ENCODE data around the gene SLC8B1. TPM values are rescaled to one million over a fixed set of nuclear protein-coding genes. Genes with fewer than 3 reads are reported as not detected.

SLC8B1 gene
- polyA plus RNA-seq: 1.1 TPM in 2 replicates
- 0.58 and 1.2 TPM in 2 replicates for polyA minus RNA-seq

DNA sequence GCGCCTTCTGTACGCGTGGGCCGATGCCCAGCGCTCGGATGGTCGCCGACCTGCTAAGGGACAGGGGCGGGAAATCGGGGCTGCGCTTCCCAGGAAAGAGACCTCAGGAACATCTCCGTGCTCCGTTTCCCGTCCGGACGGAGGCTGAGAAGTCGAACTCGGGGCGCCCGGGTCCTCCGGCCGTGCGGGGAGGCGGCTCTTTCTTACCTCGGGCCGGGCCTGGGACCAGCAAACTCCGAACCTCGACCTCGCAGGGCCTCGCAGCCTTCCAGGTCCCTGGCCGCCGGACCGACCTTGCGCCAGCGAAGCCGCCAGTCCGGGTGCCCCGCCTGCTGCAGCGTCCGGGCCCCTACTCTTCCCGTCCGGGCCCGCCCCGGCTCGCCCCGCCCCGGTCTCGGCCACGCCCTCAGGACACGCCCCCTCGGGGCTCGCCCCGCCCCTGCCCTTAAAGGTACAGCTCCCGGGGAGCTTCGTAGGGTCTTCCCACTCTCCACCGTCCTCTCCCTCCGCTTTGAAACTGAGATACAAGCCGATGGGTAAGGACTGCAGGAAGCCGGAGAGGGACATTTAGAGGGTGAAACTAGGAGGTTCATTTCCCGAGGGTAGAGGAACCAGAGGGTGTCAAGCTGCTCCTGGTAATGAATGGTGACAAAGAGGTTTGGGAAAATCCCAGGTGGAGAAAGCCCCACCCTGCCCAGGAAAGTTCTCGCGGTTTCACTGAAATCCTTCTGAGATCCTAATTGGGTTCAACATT is at the start of gene SLC8B1:
SLC8B1 (minus strand) TSS at position 324 of the 754 bp plus-strand sequence. CDS start 2,231 bp downstream, outside the sequence.
- no peak within 1 kb of the TSS for H2AFZ ChIP-seq (ENCODE audit: low read depth, low read length)
- H3K79me2 ChIP-seq (replicated peaks; ENCODE audit: insufficient read depth, low read length): no peaks in the 10 kb centered on the region
- H3K4me3 ChIP-seq (ENCODE audit: low read length): peak within 1 kb of the TSS; percentile 66
- no peaks in the 10 kb centered on the region for H3K36me3 ChIP-seq (ENCODE audit: insufficient read depth, low read length)
- H3F3A ChIP-seq (ENCODE audit: insufficient read depth, low read length, poor library complexity, severe bottlenecking): no peaks in the 10 kb centered on the region
- no peaks in the 10 kb centered on the region for H4K20me1 ChIP-seq (ENCODE audit: insufficient read depth)
- no peak for TF ChIP-seq POLR2AphosphoS5 (IDR thresholded peaks at IDR 0.05)
- no peak for TF ChIP-seq MXI1 (conservative IDR thresholded peaks at IDR 0.05; ENCODE audit: poor library complexity, severe bottlenecking)
- no peak for TF ChIP-seq REST (IDR thresholded peaks at IDR 0.05; ENCODE audit: borderline replicate concordance)
- TF ChIP-seq EP300 (conservative IDR thresholded peaks at IDR 0.05; ENCODE audit: poor library complexity, severe bottlenecking): no peak
- TF ChIP-seq RAD21 (conservative IDR thresholded peaks at IDR 0.05): no peak
- no peak for TF ChIP-seq SMC3 (conservative IDR thresholded peaks at IDR 0.05; ENCODE audit: poor library complexity)
- TF ChIP-seq, protein P1, sequence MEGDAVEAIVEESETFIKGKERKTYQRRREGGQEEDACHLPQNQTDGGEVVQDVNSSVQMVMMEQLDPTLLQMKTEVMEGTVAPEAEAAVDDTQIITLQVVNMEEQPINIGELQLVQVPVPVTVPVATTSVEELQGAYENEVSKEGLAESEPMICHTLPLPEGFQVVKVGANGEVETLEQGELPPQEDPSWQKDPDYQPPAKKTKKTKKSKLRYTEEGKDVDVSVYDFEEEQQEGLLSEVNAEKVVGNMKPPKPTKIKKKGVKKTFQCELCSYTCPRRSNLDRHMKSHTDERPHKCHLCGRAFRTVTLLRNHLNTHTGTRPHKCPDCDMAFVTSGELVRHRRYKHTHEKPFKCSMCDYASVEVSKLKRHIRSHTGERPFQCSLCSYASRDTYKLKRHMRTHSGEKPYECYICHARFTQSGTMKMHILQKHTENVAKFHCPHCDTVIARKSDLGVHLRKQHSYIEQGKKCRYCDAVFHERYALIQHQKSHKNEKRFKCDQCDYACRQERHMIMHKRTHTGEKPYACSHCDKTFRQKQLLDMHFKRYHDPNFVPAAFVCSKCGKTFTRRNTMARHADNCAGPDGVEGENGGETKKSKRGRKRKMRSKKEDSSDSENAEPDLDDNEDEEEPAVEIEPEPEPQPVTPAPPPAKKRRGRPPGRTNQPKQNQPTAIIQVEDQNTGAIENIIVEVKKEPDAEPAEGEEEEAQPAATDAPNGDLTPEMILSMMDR (IDR thresholded peaks at IDR 0.05; ENCODE audit: poor library complexity, severe bottlenecking): no peak
- no peak for TF ChIP-seq EZH2 (IDR thresholded peaks at IDR 0.05; ENCODE audit: borderline replicate concordance, insufficient read depth, low read length, poor library complexity, severe bottlenecking)
- peak within 1 kb of the TSS; percentile 12 for H3K9ac ChIP-seq (ENCODE audit: low read length)
- H3K27me3 ChIP-seq (ENCODE audit: insufficient read depth, low read depth, low read length): peaks cover 26% of the 10 kb centered on the region
- H3K4me2 ChIP-seq (ENCODE audit: low read length): no peak within 1 kb of the TSS
- no peaks in the 10 kb centered on the region for H3K9me2 ChIP-seq (ENCODE audit: insufficient read depth, low read length)
- no peaks in the 10 kb centered on the region for H3K9me3 ChIP-seq (ENCODE audit: low read length)
- no peak within 1 kb of the TSS for H3K27ac ChIP-seq (ENCODE audit: low read length)

GRCh38 chr12:113382206-113382605 is 47.3 kb upstream of the SLC8B1 start:
- Histone ChIP-seq H3K9me3 (ENCODE audit: low read length) (no peaks in the 10 kb centered on the region), H4K20me1 (ENCODE audit: insufficient read depth) (no peaks in the 10 kb centered on the region), H3K9ac (ENCODE audit: low read length) (no peak overlapping the region), H3K27ac (ENCODE audit: low read length) (no peak overlapping the region), H3K79me2 (replicated peaks; ENCODE audit: insufficient read depth, low read length) (no peaks in the 10 kb centered on the region), H2AFZ (ENCODE audit: low read depth, low read length) (no peak overlapping the region), H3K9me2 (ENCODE audit: insufficient read depth, low read length) (no peaks in the 10 kb centered on the region), H3K27me3 (ENCODE audit: insufficient read depth, low read depth, low read length) (no peaks in the 10 kb centered on the region), H3K36me3 (ENCODE audit: insufficient read depth, low read length) (no peaks in the 10 kb centered on the region), H3F3A (ENCODE audit: insufficient read depth, low read length, poor library complexity, severe bottlenecking) (no peaks in the 10 kb centered on the region), H3K4me2 (ENCODE audit: low read length) (no peak overlapping the region), H3K4me3 (ENCODE audit: low read length) (no peak overlapping the region)
- TF ChIP-seq TAF1 (IDR thresholded peaks at IDR 0.05; ENCODE audit: low read depth) (no peak), RAD21 (conservative IDR thresholded peaks at IDR 0.05) (no peak), REST (IDR thresholded peaks at IDR 0.05; ENCODE audit: borderline replicate concordance) (no peak), POLR2AphosphoS5 (IDR thresholded peaks at IDR 0.05) (no peak), SMC3 (conservative IDR thresholded peaks at IDR 0.05; ENCODE audit: poor library complexity) (no peak), MXI1 (conservative IDR thresholded peaks at IDR 0.05; ENCODE audit: poor library complexity, severe bottlenecking) (no peak), EZH2 (IDR thresholded peaks at IDR 0.05; ENCODE audit: borderline replicate concordance, insufficient read depth, low read length, poor library complexity, severe bottlenecking) (no peak), EP300 (conservative IDR thresholded peaks at IDR 0.05; ENCODE audit: poor library complexity, severe bottlenecking) (no peak)
- TF ChIP-seq, protein P1 (IDR thresholded peaks at IDR 0.05; ENCODE audit: poor library complexity, severe bottlenecking): no peak

Data from neural cell (in vitro differentiated cells).